Neural cell (in vitro differentiated cells): ENCODE results near the gene EXD2. TPM values are rescaled to one million over a fixed set of nuclear protein-coding genes. Genes with fewer than 3 reads are reported as not detected.

Source experiments
- H2AFZ ChIP-seq: fragments of 200-600, 300-800 bp; sonication (generic), shearing (Covaris generic); 2 replicates; pipeline ENCODE4 v1.6.0; 2014; ENCODE audit warnings: low read depth, mild to moderate bottlenecking, antibody characterized with exemption, low read length, moderate library complexity
- H3F3A ChIP-seq: fragments of 200-600 bp; shearing (Covaris generic); 2 replicates; pipeline ENCODE4 v1.6.1; 2016; ENCODE audit warnings: mild to moderate bottlenecking, moderate library complexity, mixed read lengths, antibody characterized with exemption, low read length; ENCODE audit not compliant: insufficient read depth, poor library complexity, severe bottlenecking
- H3K27ac ChIP-seq: fragments of 200-600, 300-800 bp; sonication (generic), shearing (Covaris generic); 2 replicates; pipeline ENCODE4 v1.5.1; 2014; ENCODE audit warnings: mild to moderate bottlenecking, low read length, moderate library complexity
- H3K27me3 ChIP-seq: fragments of 300-800, 200-600 bp; sonication (generic), shearing (Covaris generic); 2 replicates; pipeline ENCODE4 v1.6.0; 2014; ENCODE audit warnings: mild to moderate bottlenecking, low read depth, low read length, moderate library complexity; ENCODE audit not compliant: insufficient read depth
- H3K36me3 ChIP-seq: fragments of 300-800, 200-600 bp; sonication (generic), shearing (Covaris generic); 2 replicates; pipeline ENCODE4 v1.5.1; 2014; ENCODE audit warnings: mild to moderate bottlenecking, antibody characterized with exemption, low read length, moderate library complexity; ENCODE audit not compliant: insufficient read depth
- H3K4me2 ChIP-seq: fragments of 300-800, 200-600 bp; sonication (generic), shearing (Covaris generic); 2 replicates; pipeline ENCODE4 v1.6.0; 2014; ENCODE audit warnings: mild to moderate bottlenecking, low read length
- H3K4me3 ChIP-seq: fragments of 300-800, 200-600 bp; sonication (generic), shearing (Covaris generic); 2 replicates; pipeline ENCODE4 v1.5.1; 2014; ENCODE audit warnings: mild to moderate bottlenecking, low read length, moderate library complexity
- H3K79me2 ChIP-seq: fragments of 200-600 bp; shearing (Covaris generic); replicated peaks from 2 replicates; pipeline ENCODE4 v1.6.0; 2014; ENCODE audit warnings: mild to moderate bottlenecking, low read length, moderate library complexity; ENCODE audit not compliant: insufficient read depth
- H3K9ac ChIP-seq: fragments of 300-800, 200-600 bp; sonication (generic), shearing (Covaris generic); 2 replicates; pipeline ENCODE4 v1.6.1; 2016; ENCODE audit warnings: mild to moderate bottlenecking, low read length, mixed read lengths
- H3K9me2 ChIP-seq: fragments of 200-600 bp; shearing (Covaris generic); 2 replicates; pipeline ENCODE4 v1.6.1; 2016; ENCODE audit warnings: mild to moderate bottlenecking, low read length, mixed read lengths; ENCODE audit not compliant: insufficient read depth
- H3K9me3 ChIP-seq: fragments of 200-600, 300-800 bp; sonication (generic), shearing (Covaris generic); 2 replicates; pipeline ENCODE4 v1.6.1; 2016; ENCODE audit warnings: mild to moderate bottlenecking, mixed run types, low read length, moderate library complexity, mixed read lengths
- H4K20me1 ChIP-seq: fragments of 200-600 bp; shearing (Covaris generic); 2 replicates; pipeline ENCODE4 v1.6.1; 2016; ENCODE audit warnings: mild to moderate bottlenecking, mixed run types; ENCODE audit not compliant: insufficient read depth
- EP300 ChIP-seq: fragments of 450-650 bp; conservative IDR thresholded peaks from 2 replicates; pipeline ENCODE4 v1.6.1; 2014; ENCODE audit warnings: antibody characterized with exemption, mild to moderate bottlenecking, moderate library complexity; ENCODE audit not compliant: poor library complexity, severe bottlenecking
- EZH2 ChIP-seq: fragments of 200-600, 300-800 bp; shearing (Covaris generic), sonication (generic); IDR thresholded peaks from 2 replicates; pipeline ENCODE4 v1.6.1; 2014; ENCODE audit warnings: antibody characterized with exemption, low read length, borderline replicate concordance, mild to moderate bottlenecking; ENCODE audit not compliant: insufficient read depth, poor library complexity, severe bottlenecking
- MXI1 ChIP-seq: fragments of 450-650 bp; conservative IDR thresholded peaks from 2 replicates; pipeline ENCODE4 v1.6.1; 2014; ENCODE audit warnings: antibody characterized with exemption, mild to moderate bottlenecking; ENCODE audit not compliant: poor library complexity, severe bottlenecking
- POLR2AphosphoS5 ChIP-seq: IDR thresholded peaks from 2 replicates; pipeline ENCODE4 v1.6.1; 2012
- RAD21 ChIP-seq: fragments of 450-650 bp; conservative IDR thresholded peaks from 2 replicates; pipeline ENCODE4 v1.6.1; 2014; ENCODE audit warnings: antibody characterized with exemption, mild to moderate bottlenecking, moderate library complexity
- SMC3 ChIP-seq: fragments of 450-650 bp; conservative IDR thresholded peaks from 2 replicates; pipeline ENCODE4 v1.6.1; 2014; ENCODE audit warnings: antibody characterized with exemption, mild to moderate bottlenecking, moderate library complexity; ENCODE audit not compliant: poor library complexity
- TAF1 ChIP-seq: IDR thresholded peaks from 2 replicates; pipeline ENCODE4 v1.6.1; 2012; ENCODE audit warnings: low read depth
- polyA plus RNA-seq: library from polyadenylated mRNA; depleted of rRNA; stranded (reverse); fragments of >200 nt; gene quantifications from 2 replicates; pipeline ENCODE4 v1.2.3, GENCODE V29; 2014
- TF ChIP-seq, protein P1 (sequence below): IDR thresholded peaks from 2 replicates; pipeline ENCODE4 v1.6.1; 2012; ENCODE audit warnings: borderline replicate concordance
- TF ChIP-seq, protein P2 (sequence below): fragments of 450-650 bp; IDR thresholded peaks from 2 replicates; pipeline ENCODE4 v1.5.1; 2014; ENCODE audit warnings: antibody characterized with exemption, mild to moderate bottlenecking, moderate library complexity; ENCODE audit not compliant: poor library complexity, severe bottlenecking

The EXD2 gene
- polyA plus RNA-seq, 1 donor from 2014 or later = 43.3 TPM

DNA sequence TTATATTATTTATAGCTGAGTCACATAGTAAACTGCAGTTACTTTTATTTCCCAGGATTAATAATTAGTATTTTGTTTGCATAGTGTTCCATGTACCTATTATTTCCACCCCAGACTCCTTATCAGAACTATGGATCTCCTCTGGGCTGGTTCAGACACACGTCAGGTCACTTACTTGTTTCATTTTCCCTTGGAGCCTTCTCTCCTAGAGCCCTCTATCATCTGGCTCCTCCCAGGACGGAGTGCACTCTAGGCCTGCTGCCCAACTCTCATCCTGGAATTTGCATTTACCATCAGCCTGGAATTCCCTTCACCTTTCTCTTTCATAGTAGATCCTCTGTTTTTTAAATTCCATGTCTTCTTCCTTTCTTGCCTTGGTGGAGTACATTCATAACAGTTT is 40.2 kb downstream of the EXD2 start:
- TF ChIP-seq POLR2AphosphoS5 (no peak), SMC3 (no peak), MXI1 (no peak), EZH2 (no peak), TAF1 (no peak), RAD21 (no peak)
- TF ChIP-seq, protein P1, sequence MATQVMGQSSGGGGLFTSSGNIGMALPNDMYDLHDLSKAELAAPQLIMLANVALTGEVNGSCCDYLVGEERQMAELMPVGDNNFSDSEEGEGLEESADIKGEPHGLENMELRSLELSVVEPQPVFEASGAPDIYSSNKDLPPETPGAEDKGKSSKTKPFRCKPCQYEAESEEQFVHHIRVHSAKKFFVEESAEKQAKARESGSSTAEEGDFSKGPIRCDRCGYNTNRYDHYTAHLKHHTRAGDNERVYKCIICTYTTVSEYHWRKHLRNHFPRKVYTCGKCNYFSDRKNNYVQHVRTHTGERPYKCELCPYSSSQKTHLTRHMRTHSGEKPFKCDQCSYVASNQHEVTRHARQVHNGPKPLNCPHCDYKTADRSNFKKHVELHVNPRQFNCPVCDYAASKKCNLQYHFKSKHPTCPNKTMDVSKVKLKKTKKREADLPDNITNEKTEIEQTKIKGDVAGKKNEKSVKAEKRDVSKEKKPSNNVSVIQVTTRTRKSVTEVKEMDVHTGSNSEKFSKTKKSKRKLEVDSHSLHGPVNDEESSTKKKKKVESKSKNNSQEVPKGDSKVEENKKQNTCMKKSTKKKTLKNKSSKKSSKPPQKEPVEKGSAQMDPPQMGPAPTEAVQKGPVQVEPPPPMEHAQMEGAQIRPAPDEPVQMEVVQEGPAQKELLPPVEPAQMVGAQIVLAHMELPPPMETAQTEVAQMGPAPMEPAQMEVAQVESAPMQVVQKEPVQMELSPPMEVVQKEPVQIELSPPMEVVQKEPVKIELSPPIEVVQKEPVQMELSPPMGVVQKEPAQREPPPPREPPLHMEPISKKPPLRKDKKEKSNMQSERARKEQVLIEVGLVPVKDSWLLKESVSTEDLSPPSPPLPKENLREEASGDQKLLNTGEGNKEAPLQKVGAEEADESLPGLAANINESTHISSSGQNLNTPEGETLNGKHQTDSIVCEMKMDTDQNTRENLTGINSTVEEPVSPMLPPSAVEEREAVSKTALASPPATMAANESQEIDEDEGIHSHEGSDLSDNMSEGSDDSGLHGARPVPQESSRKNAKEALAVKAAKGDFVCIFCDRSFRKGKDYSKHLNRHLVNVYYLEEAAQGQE = no peak
- TF ChIP-seq, protein P2, sequence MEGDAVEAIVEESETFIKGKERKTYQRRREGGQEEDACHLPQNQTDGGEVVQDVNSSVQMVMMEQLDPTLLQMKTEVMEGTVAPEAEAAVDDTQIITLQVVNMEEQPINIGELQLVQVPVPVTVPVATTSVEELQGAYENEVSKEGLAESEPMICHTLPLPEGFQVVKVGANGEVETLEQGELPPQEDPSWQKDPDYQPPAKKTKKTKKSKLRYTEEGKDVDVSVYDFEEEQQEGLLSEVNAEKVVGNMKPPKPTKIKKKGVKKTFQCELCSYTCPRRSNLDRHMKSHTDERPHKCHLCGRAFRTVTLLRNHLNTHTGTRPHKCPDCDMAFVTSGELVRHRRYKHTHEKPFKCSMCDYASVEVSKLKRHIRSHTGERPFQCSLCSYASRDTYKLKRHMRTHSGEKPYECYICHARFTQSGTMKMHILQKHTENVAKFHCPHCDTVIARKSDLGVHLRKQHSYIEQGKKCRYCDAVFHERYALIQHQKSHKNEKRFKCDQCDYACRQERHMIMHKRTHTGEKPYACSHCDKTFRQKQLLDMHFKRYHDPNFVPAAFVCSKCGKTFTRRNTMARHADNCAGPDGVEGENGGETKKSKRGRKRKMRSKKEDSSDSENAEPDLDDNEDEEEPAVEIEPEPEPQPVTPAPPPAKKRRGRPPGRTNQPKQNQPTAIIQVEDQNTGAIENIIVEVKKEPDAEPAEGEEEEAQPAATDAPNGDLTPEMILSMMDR = no peak
- no peak overlapping the region for H2AFZ ChIP-seq
- H3K36me3 ChIP-seq = peaks cover 19% of the 10 kb centered on the region
- H3K9ac ChIP-seq = no peak overlapping the region
- no peaks in the 10 kb centered on the region for H3K9me2 ChIP-seq
- no peaks in the 10 kb centered on the region for H4K20me1 ChIP-seq
- no peaks in the 10 kb centered on the region for H3K79me2 ChIP-seq
- no peak overlapping the region for H3K27ac ChIP-seq
- H3K4me3 ChIP-seq = no peak overlapping the region
- no peaks in the 10 kb centered on the region for H3K27me3 ChIP-seq
- no peak overlapping the region for H3K4me2 ChIP-seq
- peaks cover 3% of the 10 kb centered on the region for H3F3A ChIP-seq
- H3K9me3 ChIP-seq = no peaks in the 10 kb centered on the region

DNA sequence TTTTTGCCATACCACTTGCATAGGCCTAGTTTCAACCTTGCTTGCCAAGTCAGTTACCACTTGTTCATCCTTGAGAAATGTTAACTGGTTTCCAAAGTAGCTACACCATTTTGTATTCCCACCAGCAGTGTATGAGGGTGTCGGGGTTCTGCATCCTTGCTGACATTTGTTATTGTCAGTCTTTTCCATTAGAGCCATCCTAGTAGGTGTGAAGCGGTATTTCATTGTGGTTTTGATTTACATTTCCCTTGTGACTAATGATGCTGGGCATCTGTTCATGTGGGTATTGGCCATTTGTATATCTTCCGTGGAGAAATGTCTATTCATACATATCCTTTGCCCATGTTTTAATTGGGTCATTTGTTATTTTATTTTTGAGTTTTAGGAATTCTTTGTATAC is 41.1 kb downstream of the EXD2 start:
- Histone ChIP-seq H3K9me2 (no peaks in the 10 kb centered on the region), H3K9me3 (no peaks in the 10 kb centered on the region), H2AFZ (no peak overlapping the region)

More for the DNA sequence above, 41.1 kb downstream of the EXD2 start:
- Histone ChIP-seq H3K4me3 (no peak overlapping the region), H3K27me3 (no peaks in the 10 kb centered on the region), H4K20me1 (no peaks in the 10 kb centered on the region), H3K9ac (no peak overlapping the region), H3K79me2 (no peaks in the 10 kb centered on the region), H3K4me2 (no peak overlapping the region), H3F3A (peaks cover 3% of the 10 kb centered on the region), H3K27ac (no peak overlapping the region), H3K36me3 (peaks cover 19% of the 10 kb centered on the region)
- no peak for TF ChIP-seq POLR2AphosphoS5
- no peak for TF ChIP-seq MXI1
- TF ChIP-seq SMC3 = no peak
- TF ChIP-seq, protein P1 = no peak
- TF ChIP-seq EZH2 = no peak
- no peak for TF ChIP-seq TAF1
- TF ChIP-seq, protein P2 = no peak
- no peak for TF ChIP-seq RAD21
- no peak for TF ChIP-seq EP300
